Measurements from ENCODE around the gene ZNF837.

GRCh38 chr19:58388175-58388526, 7.3 kb upstream of the ZNF837 start:
- no peak for TF ChIP-seq CTCF (optimal IDR thresholded peaks at IDR 0.05 in 1 of 3, IDR thresholded peaks at IDR 0.05 in 1 of 3, conservative IDR thresholded peaks at IDR 0.05 in 1 of 3; ENCODE audit: extremely low read depth in 1 of 3, insufficient read depth in 2 of 3, low read length in 3 of 3)
- no peak for TF ChIP-seq EZH2 (IDR thresholded peaks at IDR 0.05; ENCODE audit: low read length)
